Gastroesophageal sphincter (tissue), 3 donors: ENCODE data around the gene AP4S1.

ENCODE experiments used
- CTCF ChIP-seq, 4 experiments: fragments of 200-600 bp in 2 of 4; fragments of 450-650 bp in 2 of 4; sonication (generic) in 1 of 4; IDR thresholded peaks; one replicate each; pipeline ENCODE4 v1.5.1; 2017 to 2019; ENCODE audit warnings: antibody characterized with exemption in 4 of 4, mild to moderate bottlenecking in 2 of 4, moderate library complexity in 2 of 4
- EP300 ChIP-seq: sonication (generic); formaldehyde crosslinking; IDR thresholded peaks from one replicate; pipeline ENCODE4 v1.6.1; 2017; ENCODE audit warnings: antibody characterized with exemption, mild to moderate bottlenecking
- POLR2A ChIP-seq, 2 donors: fragments of 450-650 bp; IDR thresholded peaks; one replicate each; pipeline ENCODE4 v1.6.1; 2017; ENCODE audit warnings: antibody characterized with exemption in 2 of 2, mild to moderate bottlenecking in 2 of 2, moderate library complexity in 1 of 2

GRCh38 chr14:31139301-31139847 is 113.9 kb downstream of the AP4S1 start:
- no peak for TF ChIP-seq POLR2A (IDR thresholded peaks at IDR 0.05)
- no peak for TF ChIP-seq CTCF (IDR thresholded peaks at IDR 0.05)
- TF ChIP-seq EP300: no peak
